ENCODE results near the gene PTPRD. TPM values are rescaled to one million over a fixed set of nuclear protein-coding genes. Genes with fewer than 3 reads are reported as not detected.

The PTPRD gene
- total RNA-seq, 1 donor: 26.3 TPM

DNA sequence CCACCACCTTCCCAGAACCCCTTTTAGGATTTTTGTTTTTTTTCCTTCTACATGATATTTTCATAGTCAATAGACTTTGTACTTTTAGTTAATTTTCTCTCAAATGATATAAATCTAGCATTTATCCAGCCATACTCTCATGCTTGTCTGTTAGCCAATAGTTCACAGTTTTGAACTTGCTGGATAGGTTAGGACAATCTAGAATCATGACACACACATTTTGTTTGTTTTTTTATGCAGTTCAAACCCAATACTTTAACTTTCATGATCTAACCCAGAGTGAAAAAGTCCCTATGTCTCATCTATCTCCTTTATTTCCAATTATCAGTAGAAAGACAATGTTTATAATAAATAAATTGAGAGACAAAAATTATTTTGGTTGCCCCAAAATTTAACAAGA is 2303.5 kb downstream of the PTPRD start:
- TF ChIP-seq, protein P1, sequence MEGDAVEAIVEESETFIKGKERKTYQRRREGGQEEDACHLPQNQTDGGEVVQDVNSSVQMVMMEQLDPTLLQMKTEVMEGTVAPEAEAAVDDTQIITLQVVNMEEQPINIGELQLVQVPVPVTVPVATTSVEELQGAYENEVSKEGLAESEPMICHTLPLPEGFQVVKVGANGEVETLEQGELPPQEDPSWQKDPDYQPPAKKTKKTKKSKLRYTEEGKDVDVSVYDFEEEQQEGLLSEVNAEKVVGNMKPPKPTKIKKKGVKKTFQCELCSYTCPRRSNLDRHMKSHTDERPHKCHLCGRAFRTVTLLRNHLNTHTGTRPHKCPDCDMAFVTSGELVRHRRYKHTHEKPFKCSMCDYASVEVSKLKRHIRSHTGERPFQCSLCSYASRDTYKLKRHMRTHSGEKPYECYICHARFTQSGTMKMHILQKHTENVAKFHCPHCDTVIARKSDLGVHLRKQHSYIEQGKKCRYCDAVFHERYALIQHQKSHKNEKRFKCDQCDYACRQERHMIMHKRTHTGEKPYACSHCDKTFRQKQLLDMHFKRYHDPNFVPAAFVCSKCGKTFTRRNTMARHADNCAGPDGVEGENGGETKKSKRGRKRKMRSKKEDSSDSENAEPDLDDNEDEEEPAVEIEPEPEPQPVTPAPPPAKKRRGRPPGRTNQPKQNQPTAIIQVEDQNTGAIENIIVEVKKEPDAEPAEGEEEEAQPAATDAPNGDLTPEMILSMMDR (IDR thresholded peaks at IDR 0.05; ENCODE audit: insufficient read depth, low read depth, low read length): no peak
- H3K4me3 ChIP-seq (ENCODE audit: low read depth, low read length): no peak overlapping the region
- no peak for DNase-seq (ENCODE audit: low read depth)

DNA sequence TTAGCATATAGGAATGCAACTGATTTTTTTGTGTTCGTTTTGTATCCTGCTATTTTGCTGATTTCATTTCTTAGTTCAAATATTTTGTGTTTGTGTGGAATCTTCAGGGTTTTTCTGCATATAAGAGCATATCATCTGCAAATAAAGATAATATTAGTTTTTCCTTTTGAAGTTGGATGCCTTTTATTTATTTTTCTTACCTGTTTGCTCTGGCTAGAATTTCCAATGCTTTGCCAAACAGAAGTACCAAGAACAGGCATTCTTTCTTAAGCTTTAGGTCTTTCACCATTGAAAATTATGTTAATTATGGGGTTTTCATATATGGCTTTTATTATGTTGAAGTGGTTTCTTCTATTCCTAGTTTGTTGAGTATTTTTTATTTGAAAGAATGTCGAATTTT is 2308.1 kb downstream of the PTPRD start:
- TF ChIP-seq, protein P1 (IDR thresholded peaks at IDR 0.05; ENCODE audit: insufficient read depth, low read depth, low read length): no peak
- no peak for DNase-seq (ENCODE audit: low read depth)
- H3K4me3 ChIP-seq (ENCODE audit: low read depth, low read length): no peak overlapping the region

DNA sequence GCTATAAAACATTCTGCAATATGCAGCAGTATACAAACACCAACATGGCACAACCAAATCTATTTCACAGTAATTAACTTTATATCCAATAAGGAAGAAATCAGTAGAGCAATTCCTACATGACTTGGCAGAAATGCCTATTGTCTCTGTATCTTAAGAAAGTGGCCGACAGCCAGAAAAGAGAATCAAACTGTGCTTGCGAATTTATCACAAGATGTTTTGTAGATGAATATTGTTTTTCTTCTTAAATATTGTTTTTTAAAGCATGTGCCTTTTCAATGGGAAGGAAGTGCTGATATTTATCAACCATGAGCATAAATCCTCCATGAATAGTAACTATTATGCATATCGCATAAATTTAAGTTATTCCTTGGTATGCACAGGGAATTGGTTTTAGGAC is 2311.5 kb downstream of the PTPRD start:
- TF ChIP-seq, protein P1 (IDR thresholded peaks at IDR 0.05; ENCODE audit: insufficient read depth, low read depth, low read length): no peak
- DNase-seq (ENCODE audit: low read depth): no peak
- H3K4me3 ChIP-seq (ENCODE audit: low read depth, low read length): no peak overlapping the region

DNA sequence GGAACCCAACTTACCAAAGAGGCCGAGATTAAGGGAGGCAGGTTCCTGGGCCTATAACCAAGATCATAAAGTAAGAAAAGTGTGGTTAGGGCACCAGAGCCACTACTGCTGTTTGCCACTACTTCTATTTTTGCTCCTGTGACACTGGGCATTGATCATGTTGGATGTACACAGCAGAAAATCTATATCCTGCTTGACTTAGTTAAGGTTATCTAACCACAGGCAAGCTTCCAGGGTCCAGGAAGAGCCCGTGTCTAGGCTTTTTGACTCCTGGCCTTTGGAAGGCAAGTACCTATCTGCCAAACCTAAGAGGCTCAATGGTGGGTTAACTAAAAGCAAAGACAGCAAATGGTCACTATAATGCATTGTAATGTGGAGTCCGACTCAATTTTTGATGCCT is 2315.8 kb downstream of the PTPRD start:
- TF ChIP-seq, protein P1 (IDR thresholded peaks at IDR 0.05; ENCODE audit: insufficient read depth, low read depth, low read length): no peak
- DNase-seq (ENCODE audit: low read depth): no peak

DNA sequence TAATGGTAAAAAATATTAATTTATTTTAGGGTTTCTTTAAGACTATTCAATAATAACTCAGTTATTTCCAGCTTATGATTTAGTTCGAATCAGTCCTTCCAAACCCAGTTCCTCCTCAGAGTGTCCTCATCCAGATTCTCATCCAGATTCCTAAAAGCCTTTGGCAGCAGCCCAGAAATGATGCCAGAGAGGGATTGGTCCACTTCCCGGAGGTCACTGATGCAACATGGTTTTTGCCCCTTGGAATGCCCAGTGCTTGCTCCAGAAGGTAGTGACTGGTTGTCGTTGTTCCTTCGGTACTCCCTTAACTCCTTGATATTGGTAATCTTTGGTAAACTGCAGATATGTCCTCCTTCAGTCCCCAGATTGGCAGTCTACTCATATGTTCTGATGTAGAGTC is 2320.1 kb downstream of the PTPRD start:
- no peak for DNase-seq (ENCODE audit: low read depth)
- H3K4me3 ChIP-seq (ENCODE audit: low read depth, low read length): no peak overlapping the region

More for the DNA sequence above, 2315.8 kb downstream of the PTPRD start:
- no peak overlapping the region for H3K4me3 ChIP-seq (ENCODE audit: low read depth, low read length)

DNA sequence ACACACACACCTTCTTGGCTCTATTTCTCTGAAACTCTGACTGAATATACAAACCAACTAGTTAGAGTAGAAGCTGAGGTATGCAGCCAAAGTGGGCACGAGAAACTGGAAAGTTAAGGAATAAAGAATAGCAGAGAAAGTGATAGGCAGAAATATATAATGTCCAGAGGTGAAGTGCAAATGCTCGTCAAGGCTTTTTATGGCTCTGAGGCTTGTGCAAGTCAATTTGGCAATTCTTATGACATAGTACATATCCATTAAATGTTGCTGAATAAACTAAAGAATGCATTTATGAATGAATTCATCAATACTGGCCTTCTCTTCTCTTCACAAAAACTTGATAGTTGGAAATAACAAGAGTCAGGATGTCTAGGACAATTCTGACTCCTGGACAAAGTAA is 2323.1 kb downstream of the PTPRD start:
- no peak overlapping the region for H3K4me3 ChIP-seq (ENCODE audit: low read depth, low read length)
- TF ChIP-seq, protein P1 (IDR thresholded peaks at IDR 0.05; ENCODE audit: insufficient read depth, low read depth, low read length): no peak
- no peak for DNase-seq (ENCODE audit: low read depth)

More for the DNA sequence above, 2320.1 kb downstream of the PTPRD start:
- TF ChIP-seq, protein P1 (IDR thresholded peaks at IDR 0.05; ENCODE audit: insufficient read depth, low read depth, low read length): no peak

DNA sequence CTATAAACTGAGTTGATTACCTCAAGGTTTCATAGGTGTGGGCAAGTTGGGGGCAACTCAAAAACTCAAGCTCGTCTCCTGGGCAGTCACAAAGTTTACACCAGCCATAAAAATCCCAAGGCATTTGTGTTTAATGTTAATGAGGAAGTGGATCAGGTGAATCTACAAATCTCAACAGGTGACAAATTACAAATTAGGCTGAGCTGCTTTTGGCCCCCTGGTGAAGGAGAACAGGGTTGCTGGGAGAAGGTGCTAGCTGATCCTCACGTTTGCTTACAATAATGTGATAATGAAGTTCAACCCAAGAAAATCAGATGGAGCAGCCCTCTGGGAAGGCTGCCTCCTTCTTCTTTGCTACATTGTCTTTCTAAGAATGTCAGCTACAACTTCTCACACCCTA is 2324.8 kb downstream of the PTPRD start:
- H3K4me3 ChIP-seq (ENCODE audit: low read depth, low read length): no peak overlapping the region
- TF ChIP-seq, protein P1 (IDR thresholded peaks at IDR 0.05; ENCODE audit: insufficient read depth, low read depth, low read length): no peak
- DNase-seq (ENCODE audit: low read depth): no peak

Measured in fibroblast of villous mesenchyme (primary cell).